Brain pericyte (primary cell): Measurements from ENCODE around the gene GPC1.
A peak's percentile ranks its signal among the peaks of the same experiment; 100 is the strongest.

Source experiments
- DNase-seq: peaks from one replicate; pipeline ENCODE4 v3.0.0-alpha.2; 2012; ENCODE audit warnings: low read depth, low spot score

GPC1 gene

DNA sequence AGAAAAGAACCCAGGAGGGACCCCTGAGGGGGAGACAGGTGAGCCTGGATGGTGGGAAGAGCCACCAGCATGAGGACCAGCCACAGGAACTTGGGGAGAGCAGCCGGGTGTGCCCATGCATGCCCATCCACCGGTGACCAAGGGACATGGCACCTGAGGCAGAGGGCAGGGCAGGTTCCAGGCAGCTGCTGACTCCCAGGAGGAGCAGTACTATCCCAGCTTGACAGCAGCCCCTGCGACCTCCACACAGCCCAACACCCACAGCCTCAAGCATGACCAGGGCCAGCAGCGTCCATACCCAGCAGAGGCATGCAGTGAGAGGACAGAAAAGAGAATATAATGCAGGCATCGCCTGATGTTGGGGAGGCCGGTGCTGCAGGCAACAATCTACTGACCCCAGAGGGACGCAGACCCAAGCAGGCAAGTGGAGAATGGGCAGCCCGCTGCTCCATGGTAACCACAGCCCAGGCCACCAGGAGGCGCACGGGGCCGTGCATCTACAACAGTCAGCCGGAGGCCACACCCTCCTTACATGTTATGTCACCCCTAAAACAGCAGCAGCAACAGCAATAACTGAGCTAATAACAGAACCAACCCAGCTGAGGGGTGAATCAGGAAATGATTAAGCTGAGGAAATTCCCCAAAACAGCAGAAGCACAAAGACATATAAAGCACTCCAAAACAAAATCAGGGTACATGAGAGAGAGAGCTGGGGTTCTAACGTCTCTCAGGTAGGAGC is 78.3 kb downstream of the GPC1 start:
- peak; percentile 22 for DNase-seq

DNA sequence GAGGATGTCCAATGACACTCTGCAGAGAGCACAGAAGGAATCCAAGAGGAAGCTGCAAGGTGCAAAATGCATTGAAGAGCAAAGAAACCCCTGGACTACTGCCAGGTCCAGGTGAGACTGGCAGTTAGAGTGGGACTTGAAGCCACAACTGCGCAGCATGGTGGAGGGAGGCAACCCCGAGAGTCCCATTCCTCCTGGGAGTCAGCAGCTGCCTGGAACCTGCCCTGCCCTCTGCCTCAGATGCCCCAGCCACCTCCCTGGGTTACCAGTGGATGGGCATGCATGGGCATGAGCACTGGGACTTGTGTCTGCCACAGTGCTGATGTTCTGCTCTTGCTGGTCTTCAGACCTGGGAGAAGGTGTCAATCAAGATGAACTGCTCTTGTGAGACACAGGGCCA is 79.2 kb downstream of the GPC1 start:
- no peak for DNase-seq

DNA sequence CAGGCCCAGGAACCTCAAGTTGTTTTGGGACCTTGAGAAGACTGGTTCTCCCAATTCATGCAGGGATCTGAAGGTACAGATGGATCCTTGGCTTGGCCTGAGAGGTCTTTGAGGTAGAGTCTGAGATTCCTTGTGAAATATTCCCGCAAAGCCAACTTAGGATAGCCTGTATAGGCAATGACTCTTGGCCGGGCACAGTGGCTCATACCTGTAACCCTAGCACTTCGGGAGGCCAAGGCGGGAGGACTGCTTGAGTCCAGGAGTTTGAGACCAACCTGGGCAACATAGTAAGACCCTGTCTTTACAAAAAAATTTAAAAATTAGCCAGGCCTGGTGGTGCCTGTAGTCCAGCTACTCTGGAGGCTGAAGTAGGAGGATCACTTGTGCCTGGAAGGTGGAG is 81.9 kb downstream of the GPC1 start:
- DNase-seq, result no peak
